GM19372 (cell line): ENCODE measurements around the gene KRT79.
"Not testable (repeated sequence)": the region's sequence is repeated elsewhere in the genome, so short reads cannot be mapped to it uniquely, and the experiment has no call there.

Experiments used
- ATAC-seq: cut with Tn5 transposase; IDR thresholded peaks from one replicate; pipeline ENCODE4 v1.9.1; 2021; ENCODE audit warnings: mild to moderate bottlenecking, low read depth, moderate library complexity; ENCODE audit not compliant: unreplicated experiment

Gene KRT79

DNA sequence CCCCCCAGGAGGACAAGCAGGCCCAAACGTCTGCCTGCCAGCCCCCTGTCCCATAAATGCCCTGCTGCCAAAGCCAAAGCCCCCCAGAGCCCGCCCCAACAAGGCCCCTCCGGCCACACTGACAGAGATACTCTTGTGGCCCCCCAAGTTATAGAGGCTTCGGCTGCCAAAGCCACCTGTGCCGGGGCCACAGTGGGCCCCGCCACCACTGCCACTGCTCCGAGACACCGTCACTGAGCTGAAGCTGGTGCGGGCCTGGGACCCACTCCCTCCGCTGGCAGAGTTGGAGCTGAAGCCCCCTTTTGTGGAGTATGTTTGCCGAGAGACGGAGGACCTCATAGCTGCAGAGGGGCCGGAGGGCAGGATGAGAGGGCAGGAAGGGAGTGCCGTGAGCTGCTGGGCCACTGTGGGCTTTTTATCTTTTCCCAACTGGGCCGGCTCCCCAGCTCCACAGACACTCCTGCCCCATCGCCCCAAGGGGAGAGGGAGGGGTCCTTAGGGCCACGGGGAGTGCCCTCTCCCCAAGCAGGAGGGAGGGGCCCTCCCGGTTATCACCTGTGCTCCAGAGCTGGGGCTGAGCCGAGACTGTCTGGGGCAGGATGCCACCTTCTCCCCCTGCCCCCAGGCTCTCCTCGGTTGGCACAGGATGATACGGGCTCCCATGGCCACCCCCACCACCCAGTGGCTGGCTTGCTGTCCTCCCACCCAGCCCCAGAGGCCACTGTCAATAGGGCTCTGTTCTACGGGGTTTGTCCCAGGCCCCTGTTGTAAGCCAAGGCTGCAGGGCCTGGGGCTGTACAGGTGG is at the start of gene KRT79:
Gene KRT79 (minus strand): TSS at position 390 of the 805 bp plus-strand sequence. CDS start 51 bp downstream, at position 339.
- ATAC-seq = no peak

DNA sequence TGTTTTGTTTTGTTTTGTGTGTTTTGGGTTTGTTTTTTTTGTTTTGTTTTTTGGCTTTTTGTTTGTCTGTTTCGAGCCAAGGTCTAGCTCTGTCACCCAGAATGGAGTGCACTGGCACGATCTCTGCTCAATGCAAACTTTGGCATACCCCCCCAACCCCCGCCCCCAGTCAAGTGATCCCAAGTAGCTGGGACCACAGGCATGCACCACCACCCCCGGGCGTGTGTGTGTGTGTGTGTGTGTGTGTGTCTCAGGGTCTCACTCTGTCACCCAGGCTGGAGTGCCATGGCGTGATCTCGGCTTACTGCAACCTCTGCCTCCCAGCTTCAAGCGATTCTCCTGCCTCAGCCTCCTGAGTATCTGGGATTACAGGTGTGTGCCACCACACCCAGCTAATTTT is 46.4 kb upstream of the KRT79 start:
- ATAC-seq = not testable (repeated sequence)

DNA sequence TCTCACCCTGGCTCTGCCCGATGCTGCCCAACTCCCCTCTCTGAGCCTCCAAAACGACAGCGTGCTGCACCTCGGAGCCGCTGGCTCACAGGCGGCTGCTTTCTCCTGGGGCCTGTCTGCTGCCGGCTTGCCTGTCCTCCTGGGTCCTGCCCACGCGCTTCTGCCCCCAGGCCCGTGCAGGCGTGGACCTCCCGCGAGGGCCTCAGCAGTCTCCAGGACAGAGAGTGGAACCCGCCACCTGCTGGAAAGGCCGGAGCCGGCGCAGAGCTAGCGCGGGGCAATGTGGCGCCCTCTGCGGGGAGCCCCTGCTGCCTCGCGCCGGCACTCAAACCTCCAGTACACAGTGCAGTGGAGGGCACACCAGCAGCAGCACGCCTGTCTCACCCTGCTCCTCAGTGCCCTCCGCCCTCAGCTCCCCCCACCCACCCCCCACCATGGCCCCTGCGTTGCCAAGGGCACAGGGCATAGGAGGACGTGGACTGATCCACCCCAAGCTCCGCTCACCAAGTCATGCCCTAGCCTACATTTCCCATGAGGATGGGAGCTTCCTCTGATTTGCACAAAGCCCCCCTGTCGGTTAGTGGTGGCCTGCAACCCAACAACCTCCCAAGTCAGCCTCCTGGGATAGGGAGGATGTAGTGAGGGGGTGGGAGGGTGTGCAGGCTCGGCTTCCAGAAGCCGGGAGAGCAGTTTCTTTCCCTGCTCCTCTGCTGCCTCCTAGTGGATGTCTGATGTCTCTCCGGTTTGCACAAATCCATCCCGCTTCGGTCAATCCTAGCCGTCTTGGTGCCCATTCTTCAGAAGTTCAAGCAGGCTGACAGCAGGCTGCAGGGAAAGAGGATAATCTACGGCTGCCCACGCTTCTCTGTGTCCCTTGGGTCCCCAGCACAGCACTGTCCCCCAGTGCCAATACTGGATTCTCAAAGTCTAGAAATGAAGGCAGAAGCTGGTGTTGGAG is 45.6 kb upstream of the KRT79 start:
- no peak for ATAC-seq

DNA sequence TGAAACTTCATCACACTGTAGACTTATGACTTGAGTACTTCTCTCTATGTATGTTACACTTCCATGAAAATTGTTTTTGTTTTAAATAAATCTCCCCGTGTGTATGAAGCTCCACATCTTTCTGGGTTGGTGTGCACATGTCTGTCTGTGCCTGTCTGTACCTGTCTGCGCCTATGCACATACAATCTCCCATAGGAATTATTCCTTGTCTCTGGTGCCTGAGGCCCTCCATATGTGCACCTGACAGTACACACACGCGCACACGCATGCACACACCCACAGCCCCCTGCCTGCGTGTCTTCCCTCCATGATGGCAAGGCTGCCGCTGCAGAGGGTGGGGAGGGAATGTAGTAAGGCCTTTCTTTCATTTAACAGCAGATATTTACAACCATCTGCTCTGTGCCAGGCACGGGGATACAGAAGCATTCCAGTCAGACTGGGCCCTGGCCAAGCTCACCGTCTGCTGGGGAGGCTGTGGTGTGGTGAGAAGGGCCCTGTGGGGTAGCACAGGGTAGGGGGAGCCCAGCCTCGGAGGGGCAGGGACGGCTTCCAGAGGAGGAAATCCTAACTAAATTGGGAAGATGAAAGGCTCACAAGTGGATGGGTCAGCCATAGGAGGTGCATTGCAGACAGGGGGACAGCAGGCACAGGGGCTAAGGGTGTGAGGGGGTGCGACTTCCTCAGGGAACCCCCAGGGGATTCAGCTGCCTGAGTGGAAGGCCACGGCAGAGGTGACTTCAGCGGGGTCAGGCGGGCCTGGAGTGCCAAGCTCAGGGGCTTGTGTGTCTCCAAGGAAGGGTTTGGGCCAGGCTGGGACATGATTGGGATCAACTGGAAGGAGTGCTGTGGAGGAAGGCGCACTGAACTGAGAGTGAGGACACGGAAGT is 44.6 kb upstream of the KRT79 start:
- no peak for ATAC-seq

DNA sequence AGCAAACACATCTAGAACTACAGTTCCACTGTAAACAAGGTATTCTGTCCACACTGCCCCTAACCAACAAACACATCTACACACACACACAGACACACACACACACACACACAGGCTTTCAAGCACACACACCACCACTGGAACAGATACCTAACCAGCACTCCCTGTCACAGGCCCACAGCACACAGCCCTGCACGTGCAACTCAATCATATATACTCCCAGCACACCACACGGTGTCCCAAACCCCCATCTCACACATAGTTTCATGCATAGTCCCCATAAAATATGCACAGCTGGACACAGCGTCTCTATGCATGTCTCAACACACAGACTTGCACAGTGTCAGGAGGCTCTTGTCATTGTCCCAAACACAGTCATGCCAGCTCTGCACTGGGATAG is 43.1 kb upstream of the KRT79 start:
- ATAC-seq = no peak

DNA sequence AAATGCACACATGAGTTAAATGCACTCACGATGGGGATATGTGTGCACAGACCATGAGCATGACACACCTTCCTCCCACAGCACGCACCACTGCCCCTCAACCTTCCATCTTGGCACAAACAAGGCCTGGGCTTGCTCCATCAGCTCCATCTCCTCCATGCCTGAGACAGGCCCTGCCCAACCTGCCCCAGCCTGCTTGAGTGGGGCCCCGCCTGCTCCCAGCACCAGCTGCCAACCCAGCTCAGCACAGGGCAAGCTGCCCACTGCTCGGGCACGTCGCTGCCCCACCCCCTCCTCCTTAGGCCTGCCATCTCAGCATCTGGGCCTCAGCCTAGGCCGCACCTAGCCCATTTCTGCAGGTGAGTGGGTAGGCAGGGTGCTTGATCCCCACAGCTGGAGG is 42.3 kb upstream of the KRT79 start:
- ATAC-seq = no peak

DNA sequence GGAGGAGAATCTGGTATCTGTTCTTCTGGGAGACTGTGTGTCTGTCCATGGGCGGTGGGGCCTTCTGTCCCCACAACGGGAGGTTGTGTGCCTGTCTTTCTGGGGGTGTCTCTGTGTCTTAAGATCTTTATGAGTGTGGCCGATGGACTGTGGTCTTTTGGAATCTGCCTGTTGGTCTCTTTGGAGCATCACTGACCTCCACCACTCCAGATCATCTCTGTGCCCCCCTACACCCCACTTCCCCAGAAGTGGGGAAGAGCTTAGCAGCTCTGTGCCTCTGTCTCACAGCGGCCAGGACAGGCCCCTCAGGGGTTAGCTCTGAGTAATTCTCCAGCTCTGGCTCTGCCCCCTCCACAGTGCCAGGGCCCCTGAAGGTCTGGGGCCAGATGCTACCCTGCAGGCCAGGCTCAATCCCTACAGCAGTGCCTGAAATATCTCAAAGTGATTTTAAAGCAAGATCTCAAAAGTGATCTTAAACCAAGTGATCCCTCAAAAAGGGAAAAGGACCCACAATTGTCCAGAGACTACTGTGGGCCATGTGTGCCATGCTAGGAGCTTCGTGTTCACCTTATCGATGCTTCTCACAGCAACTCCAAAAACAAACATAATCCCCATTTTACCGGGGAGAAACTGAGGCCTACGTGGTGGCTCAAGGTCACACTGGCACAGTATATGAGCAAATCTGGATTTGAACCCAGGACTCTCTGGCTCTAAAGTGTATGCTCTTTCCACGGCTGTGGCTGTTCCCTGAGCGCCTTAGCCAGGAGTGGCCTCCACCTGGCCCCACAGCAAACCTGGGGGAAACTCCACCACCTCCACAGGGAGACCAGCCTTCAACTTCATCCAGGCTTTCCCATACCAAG is 40.7 kb upstream of the KRT79 start:
- ATAC-seq = no peak

DNA sequence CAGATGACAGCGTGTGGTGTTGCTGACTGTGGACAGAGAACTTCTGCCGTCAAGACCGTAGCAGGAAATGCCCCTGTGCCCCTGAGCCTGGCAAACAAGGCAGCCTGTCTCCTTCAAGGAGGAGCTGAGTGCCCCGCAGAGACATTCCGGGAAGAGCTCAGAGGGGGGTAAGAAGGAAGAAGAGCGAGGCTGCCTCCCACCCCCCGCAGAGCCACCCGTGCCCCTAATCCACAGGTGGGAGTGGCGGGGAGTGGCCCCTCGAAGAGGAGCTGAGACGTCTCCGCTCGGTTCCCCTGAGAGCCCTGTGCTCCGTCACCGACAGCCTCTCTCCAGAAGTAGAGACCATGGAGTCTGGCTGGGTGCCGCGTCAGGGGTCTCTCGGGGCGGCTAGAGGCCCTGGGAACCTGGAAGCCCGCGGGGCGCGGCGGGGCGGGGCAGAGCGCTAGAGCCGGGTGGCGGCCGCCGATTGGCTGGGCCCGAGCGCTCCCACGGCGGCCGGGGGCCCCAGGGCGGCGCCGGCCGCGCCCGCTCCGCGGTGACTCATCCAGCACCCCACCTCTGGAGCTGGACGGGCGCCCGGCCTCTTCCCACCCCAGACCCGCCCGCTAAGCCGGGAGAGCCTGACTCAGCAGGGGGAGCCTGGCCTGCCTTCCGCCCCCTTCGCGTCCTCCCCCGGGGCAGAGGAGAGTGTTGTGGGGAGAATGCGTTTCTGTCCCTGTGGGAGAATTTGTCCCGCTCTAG is 39.9 kb upstream of the KRT79 start:
- no peak for ATAC-seq

DNA sequence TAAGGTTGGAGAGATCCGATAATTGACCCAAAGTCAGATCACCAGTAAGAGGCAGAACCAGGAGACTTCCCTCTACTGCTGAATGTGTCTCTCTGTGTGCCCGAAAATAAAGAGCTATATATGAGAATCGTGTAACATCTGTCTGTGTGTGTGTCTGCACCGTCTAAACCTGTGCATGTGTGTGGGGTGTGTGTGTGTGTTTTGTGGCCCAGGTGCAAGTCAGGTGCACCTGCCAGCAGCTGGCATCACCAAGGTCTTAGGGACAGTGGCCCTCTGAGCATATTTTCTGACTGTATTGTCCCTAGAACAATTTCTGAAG is 39.4 kb upstream of the KRT79 start:
- no peak for ATAC-seq

DNA sequence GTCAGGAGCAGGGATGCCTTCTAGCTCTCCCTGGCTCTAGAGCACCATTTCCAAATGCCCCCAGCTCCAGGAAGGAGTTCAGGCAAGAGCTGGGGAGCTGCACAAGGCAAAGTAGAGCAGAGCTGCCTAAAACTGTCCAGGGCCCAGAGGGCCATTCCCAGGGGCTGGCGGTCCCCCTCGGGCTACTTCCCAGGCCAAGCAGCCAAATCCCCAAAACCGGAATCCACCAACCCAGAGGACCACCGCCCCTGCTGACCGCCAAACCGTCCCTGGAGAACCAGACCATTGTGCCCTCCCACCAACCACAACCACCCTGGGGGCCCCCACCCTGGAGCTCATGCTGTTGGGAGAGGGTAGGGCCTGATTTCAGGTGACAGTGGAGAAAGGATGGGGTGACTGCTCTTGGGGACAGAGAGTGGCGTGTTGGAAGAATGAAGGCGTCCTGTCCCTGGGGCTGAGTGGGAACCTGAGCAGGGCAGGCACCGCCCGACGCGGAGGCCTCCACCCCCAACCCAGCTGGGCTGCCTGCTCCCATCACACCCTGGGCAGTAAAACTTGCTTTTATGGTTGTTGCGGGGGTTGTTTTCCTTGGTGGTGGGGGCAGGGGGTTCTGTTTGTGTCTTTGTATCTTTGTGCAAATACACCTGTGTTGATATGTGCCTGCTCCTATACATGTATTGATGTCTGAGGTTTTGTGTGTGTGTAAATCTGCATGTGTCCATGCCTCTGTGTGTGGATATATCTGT is 38.7 kb upstream of the KRT79 start:
- no peak for ATAC-seq

DNA sequence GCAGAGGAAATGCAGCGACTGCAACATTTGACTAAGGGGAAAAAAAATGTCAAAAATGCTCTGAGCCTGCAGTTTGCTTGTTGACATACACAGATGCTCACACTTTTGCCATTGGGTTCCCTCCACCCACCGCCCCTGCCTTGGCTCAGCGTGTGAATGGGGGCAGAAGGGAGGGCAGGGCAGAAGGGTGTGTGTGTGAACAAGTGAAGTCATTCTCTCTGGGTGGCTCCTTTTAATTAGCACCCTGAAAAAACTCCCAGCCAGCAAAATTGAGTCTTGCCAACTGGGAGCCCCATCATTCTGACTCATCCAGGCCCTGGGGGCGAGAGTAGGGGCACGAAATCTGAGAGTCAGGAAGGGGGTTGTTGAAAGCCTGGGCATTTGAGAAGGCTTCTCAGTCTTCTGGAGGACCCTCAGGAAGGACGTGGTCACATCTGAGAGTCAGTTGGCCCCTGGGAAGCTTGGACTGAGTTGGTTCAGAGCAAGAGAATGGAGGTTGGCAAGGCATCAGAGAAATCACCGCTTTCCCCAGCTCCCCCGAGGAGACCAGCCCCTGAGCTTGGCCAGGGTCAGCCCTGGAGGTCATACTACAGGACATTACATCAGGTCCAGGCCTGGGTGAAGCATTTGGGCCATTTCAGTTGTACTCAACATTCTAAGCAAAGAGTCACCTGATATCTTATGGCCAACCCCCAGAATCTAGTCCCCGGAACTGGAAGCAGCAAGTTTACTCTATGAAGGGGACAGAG is 37.4 kb upstream of the KRT79 start:
- no peak for ATAC-seq

DNA sequence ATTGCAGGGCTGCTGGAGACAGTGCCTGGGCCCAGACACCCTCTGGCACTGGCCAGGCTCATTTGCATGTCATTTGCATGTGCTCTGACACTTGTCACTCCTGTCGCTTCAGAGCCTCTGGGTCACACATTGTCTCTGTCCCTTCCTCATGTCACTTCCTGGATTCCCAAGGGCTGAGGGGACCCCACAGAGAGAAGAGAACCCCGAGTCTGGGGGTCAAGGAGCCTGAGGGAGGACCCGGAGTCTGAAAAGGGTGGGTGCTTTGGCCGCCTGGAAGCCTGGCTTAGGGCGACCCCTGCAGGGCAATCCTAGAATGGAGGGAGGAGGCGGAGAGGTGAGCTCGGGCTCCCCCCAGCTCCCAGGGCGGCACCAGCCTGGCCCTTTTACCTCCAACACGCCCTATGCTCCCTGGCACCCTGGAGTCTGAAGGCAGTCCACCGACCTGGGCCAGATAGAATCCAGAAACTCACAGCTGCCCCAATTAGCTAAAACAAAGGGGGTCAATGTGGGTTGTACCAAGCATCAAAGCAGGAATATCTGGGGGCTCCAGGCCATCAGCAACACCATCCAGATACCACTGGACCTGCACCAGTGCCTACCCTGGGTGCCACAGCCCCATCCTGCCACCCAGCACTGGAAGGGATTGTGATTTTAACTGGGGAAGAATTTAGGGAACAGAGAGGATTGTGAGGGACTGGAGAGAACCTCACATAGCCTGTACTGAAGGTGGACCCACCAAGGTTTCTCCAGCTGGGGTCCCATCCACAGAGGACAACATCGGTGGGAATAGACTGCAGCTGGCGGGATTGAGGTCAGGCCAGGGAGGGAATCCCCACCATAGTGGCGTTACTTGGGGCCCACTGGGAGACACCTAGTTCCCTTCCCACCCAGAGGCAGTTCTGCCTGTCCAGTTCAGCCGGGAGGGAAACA is 36.5 kb upstream of the KRT79 start:
- no peak for ATAC-seq

DNA sequence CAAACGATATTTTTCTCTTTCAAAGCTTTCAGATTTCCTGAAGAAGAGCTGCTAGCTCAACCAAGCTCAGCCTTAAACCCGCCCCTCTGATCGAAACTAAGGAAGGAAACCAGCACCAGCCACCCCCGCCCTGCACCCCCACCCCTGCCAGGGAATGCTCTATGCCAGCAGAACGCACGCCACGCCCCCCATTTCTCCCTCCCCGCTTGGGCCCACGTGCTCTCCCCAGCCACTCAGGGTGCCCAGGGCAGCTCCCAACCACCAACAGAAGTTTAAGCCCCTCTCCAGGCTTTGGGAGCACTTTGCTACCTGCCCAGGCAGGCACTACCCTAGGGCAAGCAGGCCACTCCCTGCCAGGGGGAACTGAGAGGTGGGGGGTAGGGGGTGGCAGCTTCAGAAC is 33.5 kb upstream of the KRT79 start:
- no peak for ATAC-seq

DNA sequence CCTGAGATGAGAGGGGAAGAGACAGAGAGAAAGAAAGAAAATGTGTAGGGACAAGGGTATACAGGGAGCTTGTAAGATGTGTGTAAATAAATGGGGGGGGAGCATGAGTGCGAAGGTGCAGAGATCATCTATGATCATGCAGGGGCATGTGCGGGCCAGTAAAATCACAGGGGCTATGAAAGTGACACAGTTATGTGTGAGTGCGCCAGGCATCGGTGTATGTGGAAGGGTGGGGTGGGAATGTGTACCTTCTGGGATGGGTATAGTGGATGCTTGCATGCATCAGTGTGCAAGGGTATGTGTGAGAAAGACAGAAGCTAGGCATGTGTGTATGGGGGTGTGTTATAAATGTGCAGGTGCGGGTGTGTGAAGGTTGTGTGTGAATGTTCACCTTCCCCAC is 33.0 kb upstream of the KRT79 start:
- no peak for ATAC-seq

DNA sequence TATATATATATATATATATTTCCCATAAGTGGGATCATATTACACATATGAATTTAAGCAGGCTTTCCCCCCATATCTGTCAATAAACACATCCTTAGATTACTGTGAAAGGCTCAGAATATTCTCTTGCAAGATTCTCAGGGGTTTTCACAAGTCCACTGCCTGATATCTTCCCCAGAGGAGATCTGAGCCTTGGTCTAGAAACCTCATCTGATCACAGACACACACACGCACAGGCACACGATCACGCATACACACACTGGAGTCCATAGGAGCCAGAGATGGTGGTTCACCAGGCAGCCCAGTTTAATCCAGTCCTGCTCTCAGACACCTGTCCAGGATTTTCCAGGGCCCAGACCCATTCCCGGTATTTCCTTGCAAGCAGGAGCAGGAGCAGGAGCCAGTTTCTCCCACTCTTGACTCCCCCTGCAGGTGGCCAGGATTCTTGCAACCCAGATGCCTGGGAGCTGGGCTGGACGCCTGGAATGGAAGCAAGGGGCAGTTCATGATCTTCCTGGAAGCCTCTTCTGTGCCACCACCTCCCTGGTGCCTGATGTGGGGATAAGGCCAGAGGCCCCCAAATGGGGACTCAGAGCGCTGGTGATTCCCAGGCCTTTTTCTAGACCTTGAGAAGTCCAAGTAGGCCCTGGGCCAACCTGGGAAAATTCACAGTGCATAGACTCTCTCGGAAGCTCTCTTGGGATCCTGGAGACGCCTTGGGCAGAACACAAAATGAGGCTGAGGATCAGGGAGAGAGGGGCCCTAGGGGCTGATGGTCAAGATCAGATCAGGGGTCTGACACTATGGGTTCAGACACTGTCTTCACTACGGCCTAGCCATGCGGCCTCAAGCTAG is 31.2 kb upstream of the KRT79 start:
- ATAC-seq = no peak

DNA sequence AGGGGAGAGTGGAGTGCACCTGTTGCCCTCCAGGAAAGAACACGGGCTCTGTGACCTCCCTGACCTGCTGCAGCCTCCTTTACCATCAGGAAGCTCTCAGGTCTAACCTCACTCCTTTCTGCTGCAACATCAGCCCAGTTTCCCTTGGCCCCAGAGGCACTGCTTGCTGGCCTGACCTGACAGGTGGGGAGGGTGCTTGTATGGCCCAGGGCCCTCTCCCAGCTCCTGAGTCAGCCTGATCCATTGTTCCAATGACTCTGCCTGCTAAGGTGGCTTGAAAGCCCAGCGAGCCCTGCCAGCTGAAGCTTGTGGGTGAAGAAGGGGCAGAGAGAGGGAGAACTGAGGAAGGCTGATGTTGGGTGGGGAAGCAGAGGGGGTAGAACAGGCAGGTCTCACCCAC is 27.9 kb upstream of the KRT79 start:
- no peak for ATAC-seq
